AG08395 (cell line): ENCODE measurements around the gene CD59.

Source experiments
- DNase-seq: peaks from one replicate; pipeline ENCODE4 v3.0.0; 2012; ENCODE audit warnings: mixed read lengths, low spot score

The CD59 gene

DNA sequence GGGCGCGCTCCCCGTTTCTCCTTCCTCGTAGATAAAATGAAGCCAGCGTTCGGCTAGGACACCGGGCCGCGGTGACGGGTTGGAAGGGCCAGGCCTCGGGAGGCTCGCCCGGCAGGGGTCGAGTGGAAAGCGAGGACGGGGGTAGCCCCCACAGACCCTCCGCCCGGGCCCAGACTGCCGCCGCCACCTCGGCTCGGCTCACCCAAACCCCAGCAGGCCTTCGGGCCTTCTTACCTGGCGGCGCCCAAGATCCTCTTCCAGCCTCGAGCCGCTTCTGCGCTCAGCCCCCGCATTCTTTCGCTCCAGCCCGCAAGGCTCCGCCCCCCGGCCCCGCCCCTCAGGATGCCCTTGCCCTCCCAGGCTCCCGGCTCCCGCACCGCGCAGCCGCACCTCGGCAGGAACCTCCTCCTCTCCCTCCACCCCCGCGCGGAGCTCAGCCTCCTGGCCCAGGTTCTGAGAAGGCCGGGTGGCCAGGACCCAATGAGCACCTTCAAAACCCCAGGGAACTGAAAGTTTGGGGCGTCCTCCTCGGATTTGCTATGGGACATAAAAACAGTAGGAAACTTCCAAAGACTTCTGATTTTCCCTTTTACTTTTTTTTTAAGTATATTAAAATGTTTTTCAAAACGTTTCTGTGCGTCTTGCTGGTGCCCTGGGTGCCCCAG lies at the start of gene CD59:
Gene CD59, minus strand, starts transcription at position 276 of the 665 bp plus-strand sequence. CDS start 13,978 bp downstream, outside the sequence.
- peak; percentile 98 for DNase-seq

- DNase-seq = no peak
Measured at GRCh38 chr11:33785609-33786008, 49.4 kb upstream of the CD59 start.

DNA sequence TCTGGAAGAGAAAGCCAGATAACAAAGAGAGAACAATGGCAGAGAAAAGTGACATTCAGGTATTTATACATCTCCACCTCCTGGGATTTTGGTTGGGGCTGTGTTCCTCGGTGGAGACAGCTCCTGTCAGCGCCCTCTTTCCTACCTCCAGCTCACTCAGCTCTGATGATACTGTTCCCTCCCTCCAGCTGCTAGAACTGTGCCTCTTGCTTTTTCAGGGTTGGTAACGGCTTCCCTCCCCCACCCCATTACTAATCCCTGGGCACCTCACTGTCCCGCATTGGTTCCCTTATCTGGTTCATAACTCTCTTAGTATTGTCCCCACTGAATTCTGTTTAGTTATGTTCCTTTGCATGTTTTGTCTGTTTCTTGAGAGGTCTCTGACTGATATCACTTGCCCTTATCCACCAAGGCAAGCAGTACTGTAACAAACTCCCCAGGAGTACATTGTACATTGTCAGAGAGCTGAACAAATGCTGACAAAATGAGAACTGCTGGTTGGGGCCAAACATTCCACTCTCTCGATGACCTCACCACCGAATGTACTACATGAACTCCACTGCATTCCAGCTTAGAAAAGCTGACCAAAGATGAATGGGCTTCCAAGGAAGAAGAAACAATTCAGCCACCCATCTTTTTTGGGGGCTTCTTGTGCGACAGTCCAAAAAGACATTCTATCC lies 43.8 kb upstream of the CD59 start:
- peak; percentile 84 for DNase-seq

DNA sequence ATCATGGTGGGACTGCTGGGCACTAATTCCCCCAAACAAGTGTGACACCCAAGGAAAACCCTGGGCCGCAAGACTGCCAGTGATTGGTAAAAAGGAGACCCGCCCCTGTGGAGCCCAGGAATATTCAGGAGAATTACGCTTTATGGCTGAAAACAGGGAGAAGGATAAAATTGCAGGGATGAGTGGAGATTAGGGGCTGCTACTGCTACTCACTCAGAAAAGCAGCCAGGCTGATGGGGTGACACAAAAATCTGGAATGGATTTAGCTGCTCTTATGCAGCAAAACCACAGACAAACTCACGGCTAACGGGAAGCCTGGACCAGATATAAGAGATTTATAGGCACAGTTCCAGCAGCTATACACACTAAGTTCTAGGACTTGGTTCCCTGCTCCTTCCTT lies 42.5 kb upstream of the CD59 start:
- DNase-seq = peak; percentile 70

DNA sequence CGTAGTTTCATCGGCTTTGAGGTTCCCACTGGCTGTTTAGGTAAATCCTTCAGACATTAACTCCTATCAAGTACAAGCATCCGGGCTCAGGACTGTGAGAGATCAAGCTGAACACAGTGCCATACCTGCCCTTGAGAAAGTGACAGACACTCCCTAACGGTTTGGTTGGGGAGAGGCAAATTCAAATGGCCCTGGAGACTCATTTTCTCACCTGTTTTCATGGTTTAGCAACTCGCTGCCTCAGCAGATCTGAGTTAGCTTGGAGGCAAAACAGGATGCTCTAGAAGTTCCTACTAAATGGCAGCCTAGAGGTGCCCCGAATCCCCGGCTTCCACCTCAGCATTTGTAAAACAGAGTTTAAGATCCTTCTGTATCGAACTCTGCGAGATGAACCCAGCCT lies 41.7 kb upstream of the CD59 start:
- DNase-seq = no peak

GRCh38 chr11:33775832-33776470 lies 39.7 kb upstream of the CD59 start:
- no peak for DNase-seq

- DNase-seq = no peak
Measured at GRCh38 chr11:33775467-33775807, 39.2 kb upstream of the CD59 start.

DNA sequence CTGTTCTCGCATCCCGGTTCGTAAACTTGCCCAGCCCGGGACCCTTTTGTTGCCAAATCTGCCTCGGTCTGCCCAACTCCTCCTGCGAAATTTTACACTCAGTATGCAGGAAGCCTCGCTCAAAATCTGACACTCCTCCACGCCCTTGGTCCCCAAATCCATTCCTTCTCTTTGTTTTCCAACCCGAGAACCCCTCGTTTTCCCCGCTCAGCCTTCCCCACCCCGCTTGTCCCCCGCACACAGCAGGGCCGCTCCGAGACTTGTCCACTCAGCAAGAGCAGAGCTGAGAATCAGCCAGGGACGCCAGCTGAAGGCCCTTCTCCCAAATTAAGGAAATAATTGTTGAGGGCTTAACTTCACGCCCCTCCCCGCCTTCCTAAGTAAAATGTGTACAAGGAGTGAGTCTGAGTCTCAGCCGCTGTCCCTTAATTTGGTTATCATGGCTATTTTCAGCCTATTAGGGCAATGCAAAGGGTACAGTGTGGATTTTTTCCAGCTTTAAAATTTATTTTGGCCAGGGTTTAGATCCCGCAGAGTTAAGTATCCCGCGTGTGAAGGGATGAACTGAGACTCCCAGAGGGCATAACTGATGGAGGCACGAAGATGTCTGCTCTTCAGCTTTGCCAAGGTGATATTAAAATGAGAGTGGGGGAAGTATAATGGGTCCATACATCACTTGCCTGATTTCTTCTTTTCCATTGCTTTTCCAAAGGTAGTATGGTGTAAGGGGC lies 38.7 kb upstream of the CD59 start:
- DNase-seq = no peak

DNA sequence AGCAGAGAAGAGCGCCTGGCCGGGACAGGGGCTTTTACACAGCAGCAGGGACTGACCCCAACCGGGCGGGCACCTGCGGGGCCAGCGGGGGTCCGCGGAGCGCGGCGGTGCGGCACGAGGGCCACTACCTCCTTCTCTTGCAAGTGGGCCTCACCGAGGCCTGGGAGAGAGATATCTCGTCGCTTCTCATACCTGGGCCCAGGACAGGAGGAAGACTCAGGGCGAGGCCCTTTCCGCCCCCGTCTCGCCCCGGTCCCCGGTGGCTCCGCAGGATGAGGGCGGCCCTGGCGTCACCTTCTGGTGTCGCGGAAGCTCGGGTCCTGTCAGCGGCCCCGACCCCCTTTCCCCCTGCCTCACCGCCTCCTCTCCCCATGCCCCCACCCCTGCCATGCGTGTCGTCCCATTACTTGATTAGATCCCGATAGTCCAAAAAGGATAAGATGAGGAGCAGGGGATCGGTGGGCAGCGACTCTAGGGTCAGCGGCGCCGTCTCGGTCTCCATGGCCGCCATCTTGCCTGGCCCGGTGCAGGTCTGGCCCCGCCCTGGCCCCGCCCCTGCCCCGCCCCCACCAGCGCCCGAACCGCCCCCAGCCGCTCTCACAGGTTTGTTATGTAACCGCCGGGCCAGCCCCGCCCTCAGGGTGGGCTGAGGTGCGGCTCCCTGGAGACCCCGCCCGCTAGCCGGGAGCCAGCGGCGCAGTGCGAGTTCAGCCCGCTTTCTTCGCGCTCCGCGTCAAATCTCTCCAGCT lies 37.9 kb upstream of the CD59 start, which contains the start of gene FBXO3:
Gene FBXO3, minus strand, starts transcription at position 534 of the 749 bp plus-strand sequence. Its CDS starts 23 bp downstream, at position 511.
- peak; percentile 97 for DNase-seq

DNA sequence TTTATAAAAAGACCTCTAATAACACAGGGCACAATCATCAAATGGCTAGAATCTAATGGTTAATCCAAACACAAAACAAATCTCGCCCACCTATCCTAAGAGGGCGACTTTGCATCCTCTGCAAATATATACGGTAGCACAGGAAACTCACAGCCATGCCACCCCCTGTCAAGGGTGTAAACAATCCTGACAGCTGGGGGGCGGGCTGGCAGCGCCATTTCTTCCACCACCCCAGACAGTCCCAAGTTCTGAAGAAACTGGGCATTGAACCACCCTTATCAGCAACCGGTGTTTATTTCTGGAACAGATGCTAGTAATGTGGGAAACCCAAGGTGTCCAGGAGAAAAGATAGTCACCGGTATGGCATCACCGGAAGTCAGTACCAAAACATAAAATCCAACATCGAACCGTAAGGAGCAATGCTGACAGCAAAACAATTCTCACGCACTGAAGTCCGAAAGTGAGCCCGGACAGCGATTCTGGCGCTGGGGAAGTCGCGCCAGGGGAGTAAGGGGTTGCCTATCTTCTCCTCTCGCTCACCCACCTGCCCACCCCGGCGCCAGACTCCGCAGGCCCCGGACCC lies 37.3 kb upstream of the CD59 start:
- DNase-seq = peak; percentile 32

DNA sequence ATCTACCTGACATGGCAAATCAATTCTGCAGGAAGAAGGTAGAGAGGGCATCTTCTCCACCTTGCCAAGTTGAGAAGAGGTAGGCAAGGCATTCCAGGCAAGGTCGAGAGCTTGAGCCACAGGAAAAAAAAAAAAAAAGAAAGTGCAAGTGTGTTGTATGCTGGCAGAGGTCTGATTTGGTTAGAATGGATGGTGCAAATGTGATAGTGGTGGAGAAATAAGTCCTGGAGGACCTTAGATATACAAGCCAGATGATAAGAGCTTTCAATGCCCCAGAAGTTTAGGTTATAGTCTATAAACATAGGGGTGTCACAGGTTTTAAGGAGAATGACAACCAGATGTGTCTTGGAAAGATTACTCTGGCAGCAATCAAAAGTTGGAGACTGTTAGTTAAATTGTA lies 36.6 kb upstream of the CD59 start:
- no peak for DNase-seq

DNA sequence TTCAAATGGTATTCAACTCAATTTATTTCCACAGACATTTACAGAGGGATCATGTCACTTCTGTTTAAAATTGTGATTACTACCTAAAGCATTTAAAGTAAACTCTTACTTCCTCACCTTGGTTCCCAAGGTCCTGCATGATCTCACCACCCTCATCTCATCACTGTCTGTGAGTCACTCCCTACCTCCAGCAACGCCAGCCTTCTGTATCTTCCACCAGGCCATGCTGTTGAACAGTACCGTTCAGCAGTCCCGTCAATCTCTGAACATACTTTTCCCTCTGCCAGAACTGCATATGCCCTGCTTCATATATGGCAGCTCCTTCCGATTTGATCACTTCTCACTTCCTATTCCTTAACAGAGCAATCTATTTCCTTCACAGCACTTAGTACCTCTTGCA lies 36.1 kb upstream of the CD59 start:
- no peak for DNase-seq

GRCh38 chr11:33770236-33770635 lies 34.0 kb upstream of the CD59 start:
- no peak for DNase-seq

DNA sequence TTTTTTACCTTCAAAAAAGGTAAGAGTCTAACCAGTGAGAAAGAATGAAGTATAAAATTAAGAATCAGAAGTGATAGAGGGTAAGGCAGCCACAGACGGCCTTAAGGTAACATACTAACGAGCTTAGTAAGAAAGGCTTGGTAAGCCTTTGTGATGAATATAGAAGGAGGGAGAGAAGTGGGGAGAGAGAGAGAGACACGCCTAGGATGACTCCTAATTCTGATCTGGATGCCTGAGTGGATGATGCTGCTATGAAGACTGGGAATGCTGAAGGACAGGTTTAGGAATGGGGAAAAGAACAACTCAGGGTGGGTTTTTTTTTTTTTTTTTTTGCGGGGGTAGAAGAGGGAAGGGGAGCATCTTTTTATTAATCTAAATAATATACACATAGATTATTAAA lies 33.3 kb upstream of the CD59 start:
- no peak for DNase-seq

GRCh38 chr11:33767624-33768023 lies 31.4 kb upstream of the CD59 start:
- DNase-seq = no peak

GRCh38 chr11:33766085-33766484 lies 29.9 kb upstream of the CD59 start:
- no peak for DNase-seq

DNA sequence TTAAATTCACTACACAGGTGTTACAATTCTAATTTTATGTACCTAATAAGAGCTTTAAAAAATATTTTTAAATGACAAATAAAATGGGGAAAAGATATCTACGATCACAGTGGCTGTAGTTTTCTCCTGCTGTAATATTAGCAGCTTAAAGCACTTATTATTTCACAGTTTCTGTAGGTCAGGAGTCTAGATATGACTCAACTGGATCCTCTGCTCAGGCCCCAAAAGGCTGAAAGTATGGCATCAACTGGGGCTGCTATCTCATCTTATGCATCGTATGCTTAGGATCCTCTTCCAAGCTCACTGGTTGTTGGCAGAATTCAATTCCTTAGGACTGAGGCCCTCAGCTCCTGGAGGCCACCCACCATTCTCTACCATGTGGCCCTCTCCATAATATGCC lies 25.2 kb upstream of the CD59 start:
- DNase-seq = no peak

- DNase-seq = peak; percentile 30
Measured at GRCh38 chr11:33753304-33753967, 17.2 kb upstream of the CD59 start.

DNA sequence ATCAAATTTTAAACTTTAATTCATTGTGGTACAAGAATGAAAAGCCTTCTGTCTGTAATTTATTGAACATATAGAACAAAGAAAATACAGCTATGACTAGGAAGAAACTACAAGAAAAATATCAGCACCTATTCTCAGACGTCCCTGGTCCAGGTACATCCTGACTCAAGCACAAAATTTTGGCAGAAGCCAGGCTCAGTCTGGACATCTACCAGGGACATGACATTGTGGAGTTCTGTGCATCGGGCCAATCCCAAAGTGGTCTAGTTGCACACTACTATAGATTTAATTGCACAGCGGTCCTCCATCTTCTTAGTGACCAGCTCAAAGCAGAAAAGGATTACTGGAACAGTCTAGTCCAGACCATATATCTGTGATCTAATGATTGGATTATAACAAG lies 15.7 kb upstream of the CD59 start:
- DNase-seq = no peak

- DNase-seq = peak; percentile 17
Measured at GRCh38 chr11:33747979-33748378, 11.8 kb upstream of the CD59 start.

- no peak for DNase-seq
Measured at GRCh38 chr11:33743291-33743690, 7.1 kb upstream of the CD59 start.
